ENCODE data around the gene RAB41. TPM values are rescaled to one million over a fixed set of nuclear protein-coding genes. Genes with fewer than 3 reads are reported as not detected.

The RAB41 gene
- total RNA-seq = not detected in 2 replicates

GRCh38 chrX:70281951-70282350 lies at the start of gene RAB41:
Gene RAB41 (plus strand): TSS chrX:70282172. CDS start chrX:70282218, 46 bp downstream.

GRCh38 chrX:70234355-70234754 lies 47.6 kb upstream of the RAB41 start, which contains the start of gene AWAT1:
Gene AWAT1 (plus strand): TSS chrX:70234655. CDS start chrX:70234696, 41 bp downstream.

GRCh38 chrX:70260104-70260503 lies 21.9 kb upstream of the RAB41 start, which contains the start of gene P2RY4:
Gene P2RY4 (minus strand): TSS chrX:70260204. CDS start chrX:70259624, 580 bp downstream.

DNA sequence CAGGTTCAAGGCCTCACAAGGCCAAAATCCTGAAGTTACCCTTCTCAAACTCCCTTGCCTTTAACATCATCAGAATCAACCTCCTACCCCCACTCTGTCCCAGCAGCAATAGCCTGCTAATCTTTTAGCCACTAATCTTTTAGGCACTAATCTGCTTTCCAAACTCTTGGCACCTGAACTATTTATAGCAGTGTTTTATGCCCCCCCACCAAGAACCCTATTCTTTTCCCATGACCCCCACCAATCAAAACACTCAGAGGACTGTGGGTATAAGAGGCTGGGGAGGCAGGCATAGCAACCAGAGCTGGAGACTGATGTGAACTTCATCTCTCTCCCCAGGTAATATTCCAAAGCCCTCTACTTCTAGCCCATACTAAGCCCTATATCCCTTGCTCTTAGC lies 13.9 kb upstream of the RAB41 start, which contains the start of gene ARR3:
TSS of gene ARR3 (plus strand) at position 301 of the 400 bp plus-strand sequence. CDS start 1,052 bp downstream, outside the sequence.

GRCh38 chrX:70289793-70290770 lies 8.1 kb downstream of the RAB41 start, which contains the start of the genes KIF4A and PDZD11:
Gene KIF4A (plus strand): TSS chrX:70290104. CDS start chrX:70290459, 355 bp downstream.
Gene PDZD11 (minus strand): TSS chrX:70289927. CDS start chrX:70289341, 586 bp downstream.

Other genes with a start within 250 kb of the RAB41 start
- gene AWAT2, start 232.2 kb upstream of the RAB41 start, total RNA-seq = not detected in 2 replicates
- gene OTUD6A, start 219.7 kb upstream of the RAB41 start, total RNA-seq = under 0.01 TPM in 1 of 2 replicates, not detected in the other
- 50.7 and 78.6 TPM in 2 replicates for gene IGBP1, start 148.7 kb upstream of the RAB41 start, total RNA-seq
- not detected in 2 replicates for gene DGAT2L6, start 104.7 kb upstream of the RAB41 start, total RNA-seq
- gene AWAT1, start 47.5 kb upstream of the RAB41 start, total RNA-seq = not detected in 2 replicates
- gene P2RY4, start 22.0 kb upstream of the RAB41 start, total RNA-seq = under 0.01 TPM in 1 of 2 replicates, not detected in the other
- gene ARR3, start 13.8 kb upstream of the RAB41 start, total RNA-seq = not detected in 2 replicates
- gene PDZD11, start 7.8 kb downstream of the RAB41 start, total RNA-seq = 39.2 and 40.3 TPM in 2 replicates
- 10.9 and 35.3 TPM in 2 replicates for gene KIF4A, start 7.9 kb downstream of the RAB41 start, total RNA-seq
- not detected in 2 replicates for gene GDPD2, start 141.1 kb downstream of the RAB41 start, total RNA-seq
- gene DLG3, start 162.7 kb downstream of the RAB41 start, total RNA-seq = 24.7 and 26.9 TPM in 2 replicates

Measured in uterine smooth muscle cell (primary cell).